ENCODE measurements around the gene ATG14. TPM values are rescaled to one million over a fixed set of nuclear protein-coding genes. Genes with fewer than 3 reads are reported as not detected.

The ATG14 gene
- total and polyA plus RNA-seq, 2 of the 8 experiments (the other 6 are each of a cell fraction or from before 2014, with no cell fraction given), result 4.9 to 10.8 TPM

GRCh38 chr14:55449116-55449515, 37.5 kb upstream of the ATG14 start:
- H2BK120ac ChIP-seq (replicated peaks; ENCODE audit: low read depth, low read length), result no peak overlapping the region
- no peak overlapping the region for H3K9ac ChIP-seq (replicated peaks in 1 of 4; ENCODE audit: extremely low read depth in 1 of 4, low read depth in 3 of 4, low read length in 3 of 4)
- H3K79me1 ChIP-seq (ENCODE audit: low read depth, low read length), result no peaks in the 10 kb centered on the region
- H3K36me3 ChIP-seq (ENCODE audit: control insufficient read depth in 2 of 4, insufficient read depth in 4 of 4, low read length in 3 of 4), result no peaks in the 10 kb centered on the region
- H2AK5ac ChIP-seq (ENCODE audit: low read depth, low read length), result no peak overlapping the region
- no peaks in the 10 kb centered on the region for H4K20me1 ChIP-seq (replicated peaks in 1 of 2; ENCODE audit: control insufficient read depth in 1 of 2, insufficient read depth in 2 of 2, low read length in 2 of 2)
- H2BK20ac ChIP-seq (ENCODE audit: low read length), result no peak overlapping the region
- 81% methylated on average over 3 of the region's 3 CpGs; no CpG with 5 or more reads in 1 of the 2 experiments for WGBS, 2 experiments (ENCODE audit: extremely low coverage in 1 of 2, insufficient coverage in 1 of 2, insufficient read length in 1 of 2, insufficient replicate concordance in 2 of 2, low coverage in 1 of 2, low lambda C conversion rate in 2 of 2, missing lambda C conversion rate in 1 of 2)
- no peak overlapping the region for H2BK15ac ChIP-seq (ENCODE audit: low read length)
- H3K9me3 ChIP-seq (ENCODE audit: insufficient read depth in 2 of 2, low read depth in 1 of 2, low read length in 1 of 2), result no peaks in the 10 kb centered on the region
- no peak overlapping the region for H2BK12ac ChIP-seq (ENCODE audit: low read depth, low read length)
- no peak overlapping the region for H4K5ac ChIP-seq (ENCODE audit: insufficient read length, low read depth, low read length)
- 0 out of 2 replicates have a peak overlapping the region, but pooled peaks have one; percentile 67 for H2AFZ ChIP-seq (ENCODE audit: low read length)
- no peak overlapping the region for H2BK5ac ChIP-seq (ENCODE audit: low read depth, low read length)
- H3K56ac ChIP-seq (replicated peaks; ENCODE audit: insufficient read length, low read depth, low read length), result no peak overlapping the region
- H3K4me3 ChIP-seq (ENCODE audit: extremely low read depth in 1 of 4, insufficient read depth in 2 of 4, low read depth in 3 of 4, low read length in 4 of 4), result no peak overlapping the region
- no peaks in the 10 kb centered on the region for H3K23me2 ChIP-seq (ENCODE audit: low read depth, low read length)
- no peaks in the 10 kb centered on the region for H3K79me2 ChIP-seq (ENCODE audit: control insufficient read depth in 1 of 2, insufficient read depth in 2 of 2, low read length in 2 of 2)
- H3K27me3 ChIP-seq (replicated peaks in 1 of 4; ENCODE audit: control insufficient read depth in 3 of 4, extremely low read depth in 1 of 4, insufficient read depth in 3 of 4, low read length in 3 of 4), result no peaks in the 10 kb centered on the region
- no peak overlapping the region for H3K27ac ChIP-seq (ENCODE audit: low read depth, low read length)
- H4K8ac ChIP-seq (ENCODE audit: extremely low read depth, insufficient read depth, low read length), result no peak overlapping the region
- no peak overlapping the region for H3K23ac ChIP-seq (ENCODE audit: insufficient read length)
- FAIRE-seq (no peak), DNase-seq (ENCODE audit: low read depth in 1 of 2, low spot score in 2 of 2) (no peak)
- no peak overlapping the region for H4K91ac ChIP-seq (replicated peaks; ENCODE audit: insufficient read length, low read length)
- H3K4me2 ChIP-seq (ENCODE audit: insufficient read depth in 1 of 2, low read depth in 2 of 2, low read length in 2 of 2), result no peak overlapping the region
- ChIA-PET CTCF (ENCODE audit: partially characterized antibody) (interaction anchor here (0.7 to 1.5 kb wide), 4 partner anchors 10 to 891 kb away, joined by 3 to 4 read pairs (median 4); no protein-coding TSS in a partner anchor), POLR2A (ENCODE audit: partially characterized antibody) (no interaction called here)
- H3K4ac ChIP-seq (replicated peaks; ENCODE audit: insufficient read length, low read depth, low read length), result no peak overlapping the region
- H3K14ac ChIP-seq (ENCODE audit: insufficient read length), result no peak overlapping the region
- H3K18ac ChIP-seq (ENCODE audit: extremely low read depth, low read length), result no peak overlapping the region
- peaks cover 0 to 2% (median 0%) of the 10 kb centered on the region in 4 experiments; a peak in 1 of 7 replicates for H3K4me1 ChIP-seq (replicated peaks in 1 of 4; ENCODE audit: control insufficient read depth in 3 of 4, insufficient read depth in 4 of 4, low read length in 3 of 4)
- TF ChIP-seq KDM4A (IDR thresholded peaks at IDR 0.05; ENCODE audit: low read depth, low read length, severe bottlenecking) (no peak), POLR2A (IDR thresholded peaks at IDR 0.05; ENCODE audit: control extremely low read depth in 1 of 2, low read depth in 2 of 2, low read length in 2 of 2) (no peak), MAFK (IDR thresholded peaks at IDR 0.05; ENCODE audit: low read depth, low read length) (no peak), SP4 (IDR thresholded peaks at IDR 0.05; ENCODE audit: low read length) (no peak), YY1 (IDR thresholded peaks at IDR 0.05; ENCODE audit: low read depth, low read length) (no peak)

All from H1 (cell line).